ENCODE data around the gene WDR7. TPM values are rescaled to one million over a fixed set of nuclear protein-coding genes. Genes with fewer than 3 reads are reported as not detected.

Gene WDR7
- 8.0 TPM for polyA plus RNA-seq (2013, experiment 1 of 2)
- polyA plus RNA-seq (2013, experiment 2 of 2) = 6.6 TPM

- Histone ChIP-seq H3K4me1 (ENCODE audit: control insufficient read depth, insufficient read depth, low read length, poor library complexity, severe bottlenecking) (no peaks in the 10 kb centered on the region), H3K36me3 (ENCODE audit: control insufficient read depth, insufficient read depth, low read length) (no peaks in the 10 kb centered on the region), H3K9me3 (ENCODE audit: control insufficient read depth, low read length) (no peaks in the 10 kb centered on the region), H3K27ac (ENCODE audit: low read depth, low read length, severe bottlenecking) (peak within 1 kb of the TSS; percentile 50), H3K4me3 (ENCODE audit: extremely low read depth, insufficient read depth, low read length, poor library complexity, severe bottlenecking) (peak within 1 kb of the TSS; percentile 86)
- WGBS, 2 experiments (ENCODE audit: insufficient coverage in 2 of 2) = 0 to 2% methylated on average over 33 to 35 of the region's 47 CpGs
Measured at GRCh38 chr18:56650944-56651770, at the start of gene WDR7. TSS of gene WDR7 (plus strand) at chr18:56651359. CDS start at chr18:56672516, 21,157 bp downstream.

GRCh38 chr18:56606618-56607017, 44.5 kb upstream of the WDR7 start:
- Histone ChIP-seq H3K9me3 (ENCODE audit: control insufficient read depth, low read length) (no peaks in the 10 kb centered on the region), H3K36me3 (ENCODE audit: control insufficient read depth, insufficient read depth, low read length) (peaks cover 53% of the 10 kb centered on the region), H3K27ac (ENCODE audit: low read depth, low read length, severe bottlenecking) (no peak overlapping the region), H3K4me1 (ENCODE audit: control insufficient read depth, insufficient read depth, low read length, poor library complexity, severe bottlenecking) (no peaks in the 10 kb centered on the region), H3K4me3 (ENCODE audit: extremely low read depth, insufficient read depth, low read length, poor library complexity, severe bottlenecking) (no peak overlapping the region)
- 100% methylated on average over 1 of the region's 2 CpGs; no CpG with 5 or more reads in 1 of the 2 experiments for WGBS, 2 experiments (ENCODE audit: insufficient coverage in 2 of 2)

GRCh38 chr18:56615738-56616520, 35.2 kb upstream of the WDR7 start:
- no peak overlapping the region for H3K4me3 ChIP-seq (ENCODE audit: extremely low read depth, insufficient read depth, low read length, poor library complexity, severe bottlenecking)
- no peaks in the 10 kb centered on the region for H3K4me1 ChIP-seq (ENCODE audit: control insufficient read depth, insufficient read depth, low read length, poor library complexity, severe bottlenecking)
- 76 to 80% methylated on average over 1 to 2 of the region's 7 CpGs for WGBS, 2 experiments (ENCODE audit: insufficient coverage in 2 of 2)
- no peaks in the 10 kb centered on the region for H3K9me3 ChIP-seq (ENCODE audit: control insufficient read depth, low read length)
- no peak overlapping the region for H3K27ac ChIP-seq (ENCODE audit: low read depth, low read length, severe bottlenecking)
- peaks cover 70% of the 10 kb centered on the region for H3K36me3 ChIP-seq (ENCODE audit: control insufficient read depth, insufficient read depth, low read length)

GRCh38 chr18:56627991-56628390, 23.2 kb upstream of the WDR7 start:
- H3K27ac ChIP-seq (ENCODE audit: low read depth, low read length, severe bottlenecking) = no peak overlapping the region
- WGBS, 2 experiments (ENCODE audit: insufficient coverage in 2 of 2) = no CpG with 5 or more reads among the region's 2 CpGs
- no peaks in the 10 kb centered on the region for H3K4me1 ChIP-seq (ENCODE audit: control insufficient read depth, insufficient read depth, low read length, poor library complexity, severe bottlenecking)
- H3K4me3 ChIP-seq (ENCODE audit: extremely low read depth, insufficient read depth, low read length, poor library complexity, severe bottlenecking) = no peak overlapping the region
- H3K36me3 ChIP-seq (ENCODE audit: control insufficient read depth, insufficient read depth, low read length) = peaks cover 29% of the 10 kb centered on the region
- H3K9me3 ChIP-seq (ENCODE audit: control insufficient read depth, low read length) = no peaks in the 10 kb centered on the region

- WGBS, 2 experiments (ENCODE audit: insufficient coverage in 2 of 2) = 86 to 100% methylated on average over 2 of the region's 7 CpGs
- H3K4me1 ChIP-seq (ENCODE audit: control insufficient read depth, insufficient read depth, low read length, poor library complexity, severe bottlenecking) = no peaks in the 10 kb centered on the region
- no peak overlapping the region for H3K27ac ChIP-seq (ENCODE audit: low read depth, low read length, severe bottlenecking)
- peaks cover 38% of the 10 kb centered on the region for H3K36me3 ChIP-seq (ENCODE audit: control insufficient read depth, insufficient read depth, low read length)
- no peaks in the 10 kb centered on the region for H3K9me3 ChIP-seq (ENCODE audit: control insufficient read depth, low read length)
- no peak overlapping the region for H3K4me3 ChIP-seq (ENCODE audit: extremely low read depth, insufficient read depth, low read length, poor library complexity, severe bottlenecking)
Measured at GRCh38 chr18:56632070-56633022, 18.8 kb upstream of the WDR7 start.

- Histone ChIP-seq H3K4me3 (ENCODE audit: extremely low read depth, insufficient read depth, low read length, poor library complexity, severe bottlenecking) (no peak overlapping the region), H3K36me3 (ENCODE audit: control insufficient read depth, insufficient read depth, low read length) (peaks cover 37% of the 10 kb centered on the region), H3K4me1 (ENCODE audit: control insufficient read depth, insufficient read depth, low read length, poor library complexity, severe bottlenecking) (no peaks in the 10 kb centered on the region), H3K27ac (ENCODE audit: low read depth, low read length, severe bottlenecking) (no peak overlapping the region), H3K9me3 (ENCODE audit: control insufficient read depth, low read length) (peaks cover 6% of the 10 kb centered on the region)
- WGBS, 2 experiments (ENCODE audit: insufficient coverage in 2 of 2) = 82 to 86% methylated on average over 3 to 4 of the region's 5 CpGs
Measured at GRCh38 chr18:56635007-56635406, 16.2 kb upstream of the WDR7 start.

DNA sequence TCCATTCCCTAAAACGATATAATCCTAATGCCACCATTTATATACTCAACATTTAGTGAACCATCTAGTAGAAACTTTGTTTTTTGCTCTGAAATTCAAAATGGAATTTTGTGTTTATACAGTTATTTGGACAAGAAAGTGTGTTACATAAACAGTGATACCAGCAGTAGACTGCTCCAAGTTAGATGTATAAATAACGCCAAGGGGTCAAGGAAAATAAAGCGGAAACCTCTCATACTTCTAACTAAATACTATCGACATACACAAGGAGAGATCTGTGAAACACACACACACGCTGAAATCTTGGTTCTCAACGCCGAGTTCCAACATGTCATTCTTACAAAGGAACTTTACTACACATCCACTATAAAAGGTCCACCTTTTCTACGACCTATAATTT, 14.0 kb upstream of the WDR7 start:
- 7 to 14% methylated on average over 3 to 4 of the region's 8 CpGs for WGBS, 2 experiments (ENCODE audit: insufficient coverage in 2 of 2)
- Histone ChIP-seq H3K4me3 (ENCODE audit: extremely low read depth, insufficient read depth, low read length, poor library complexity, severe bottlenecking) (peak overlapping the region; percentile 96), H3K27ac (ENCODE audit: low read depth, low read length, severe bottlenecking) (no peak overlapping the region), H3K36me3 (ENCODE audit: control insufficient read depth, insufficient read depth, low read length) (peaks cover 20% of the 10 kb centered on the region), H3K4me1 (ENCODE audit: control insufficient read depth, insufficient read depth, low read length, poor library complexity, severe bottlenecking) (no peaks in the 10 kb centered on the region), H3K9me3 (ENCODE audit: control insufficient read depth, low read length) (peaks cover 6% of the 10 kb centered on the region)

DNA sequence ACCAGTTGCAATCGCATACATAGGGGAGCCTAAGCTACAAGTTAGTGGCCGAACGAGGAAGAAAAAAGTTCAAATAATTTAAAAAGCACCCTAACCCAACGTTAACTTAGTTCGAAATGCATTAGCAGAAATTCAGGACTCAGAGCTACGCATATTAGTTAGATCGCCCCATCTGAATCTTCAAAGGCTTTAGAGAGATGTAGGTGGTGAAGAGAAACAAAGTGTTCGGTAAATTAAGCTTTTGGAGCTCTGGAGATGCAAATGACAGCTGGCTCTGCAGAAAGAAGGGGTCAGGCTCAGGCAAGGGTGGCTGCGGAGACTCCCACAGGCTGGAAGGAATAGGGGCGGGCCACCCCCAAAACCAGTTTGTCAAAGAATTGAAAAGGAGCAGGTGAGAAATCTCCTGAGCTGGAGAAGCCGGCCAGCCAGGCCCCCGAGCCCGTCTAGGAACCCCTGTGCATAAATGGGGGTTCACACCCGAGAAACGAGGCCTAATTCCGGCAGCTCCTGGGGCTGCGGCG, 13.4 kb upstream of the WDR7 start:
- peaks cover 6% of the 10 kb centered on the region for H3K9me3 ChIP-seq (ENCODE audit: control insufficient read depth, low read length)
- H3K36me3 ChIP-seq (ENCODE audit: control insufficient read depth, insufficient read depth, low read length) = peaks cover 14% of the 10 kb centered on the region
- no peaks in the 10 kb centered on the region for H3K4me1 ChIP-seq (ENCODE audit: control insufficient read depth, insufficient read depth, low read length, poor library complexity, severe bottlenecking)
- H3K4me3 ChIP-seq (ENCODE audit: extremely low read depth, insufficient read depth, low read length, poor library complexity, severe bottlenecking) = peak overlapping the region; percentile 96
- 0 to 1% methylated on average over 14 to 15 of the region's 18 CpGs for WGBS, 2 experiments (ENCODE audit: insufficient coverage in 2 of 2)
- peak overlapping the region; percentile 97 for H3K27ac ChIP-seq (ENCODE audit: low read depth, low read length, severe bottlenecking)

GRCh38 chr18:56638232-56639103, 12.7 kb upstream of the WDR7 start, which contains the start of gene TXNL1:
TSS of gene TXNL1 (minus strand) at chr18:56638592. CDS start at chr18:56638440, 152 bp downstream.
- peak within 1 kb of the TSS; percentile 97 for H3K27ac ChIP-seq (ENCODE audit: low read depth, low read length, severe bottlenecking)
- peaks cover 12% of the 10 kb centered on the region for H3K36me3 ChIP-seq (ENCODE audit: control insufficient read depth, insufficient read depth, low read length)
- peaks cover 6% of the 10 kb centered on the region for H3K9me3 ChIP-seq (ENCODE audit: control insufficient read depth, low read length)
- H3K4me1 ChIP-seq (ENCODE audit: control insufficient read depth, insufficient read depth, low read length, poor library complexity, severe bottlenecking) = no peaks in the 10 kb centered on the region
- peak within 1 kb of the TSS; percentile 96 for H3K4me3 ChIP-seq (ENCODE audit: extremely low read depth, insufficient read depth, low read length, poor library complexity, severe bottlenecking)
- WGBS, 2 experiments (ENCODE audit: insufficient coverage in 2 of 2) = 3 to 5% methylated on average over 47 to 48 of the region's 64 CpGs
